Posterior vena cava (tissue), 2 donors: ENCODE data around the gene RNASE7. TPM values are rescaled to one million over a fixed set of nuclear protein-coding genes. Genes with fewer than 3 reads are reported as not detected.

Experiments used
- DNase-seq: peaks from one replicate; pipeline ENCODE4 v3.0.0-alpha.2; 2020; ENCODE audit warnings: low spot score
- intact Hi-C, 2 donors: fragments of 100-400 bp; cut with DNase I; formaldehyde crosslinking; loops; one replicate each; pipeline versions ENCODE4 v1.14.1 to v1.14.2; 2022 to 2023
- total RNA-seq, 2 donors: library from RNA; stranded (reverse); fragmentation: NEBNext Ultra II Directional; extraction: Animal tissue kit (Norgen Biotek cat#: 25700); gene quantifications; one replicate each; pipeline ENCODE4 v1.2.1, GENCODE V29; 2021
- donor health status: DM: yes; HTN: yes; CAD: no.
- donor health status: DM: yes; HTN: yes; CAD: no.

The RNASE7 gene
- total RNA-seq, 2 donors from 2014 or later = not detected

DNA sequence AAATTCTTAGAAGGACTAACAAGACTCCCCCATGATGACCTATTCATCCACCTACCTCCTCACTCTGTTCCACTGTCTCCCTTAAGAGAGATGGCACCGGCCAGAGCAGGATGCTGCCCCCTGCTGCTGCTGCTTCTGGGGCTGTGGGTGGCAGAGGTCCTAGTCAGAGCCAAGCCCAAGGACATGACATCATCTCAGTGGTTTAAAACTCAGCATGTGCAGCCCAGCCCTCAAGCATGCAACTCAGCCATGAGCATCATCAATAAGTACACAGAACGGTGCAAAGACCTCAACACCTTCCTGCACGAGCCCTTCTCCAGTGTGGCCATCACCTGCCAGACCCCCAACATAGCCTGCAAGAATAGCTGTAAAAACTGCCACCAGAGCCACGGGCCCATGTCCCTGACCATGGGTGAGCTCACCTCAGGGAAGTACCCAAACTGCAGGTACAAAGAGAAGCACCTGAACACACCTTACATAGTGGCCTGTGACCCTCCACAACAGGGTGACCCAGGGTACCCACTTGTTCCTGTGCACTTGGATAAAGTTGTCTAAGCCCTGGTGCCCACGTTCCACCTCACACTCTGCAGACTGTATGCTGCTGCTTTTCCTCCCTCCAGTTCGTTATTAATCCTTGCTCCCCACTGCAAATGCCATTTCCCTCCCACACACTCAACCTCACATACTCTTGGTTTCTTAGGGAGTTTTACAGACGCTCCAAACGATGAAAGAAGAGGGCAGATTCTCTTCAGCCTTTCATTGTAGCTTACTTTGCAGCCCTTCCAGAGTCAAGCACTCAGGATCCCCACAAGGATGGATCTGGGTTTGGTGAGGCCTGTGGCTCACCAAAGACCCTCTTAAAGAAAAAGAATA is 15.9 kb downstream of the RNASE7 start, which contains the start of gene RNASE8:
RNASE8 (plus strand) TSS at position 20 of the 873 bp plus-strand sequence; CDS start at position 91, 71 bp downstream.
- intact Hi-C loops = no loop called here
- no peak for DNase-seq

DNA sequence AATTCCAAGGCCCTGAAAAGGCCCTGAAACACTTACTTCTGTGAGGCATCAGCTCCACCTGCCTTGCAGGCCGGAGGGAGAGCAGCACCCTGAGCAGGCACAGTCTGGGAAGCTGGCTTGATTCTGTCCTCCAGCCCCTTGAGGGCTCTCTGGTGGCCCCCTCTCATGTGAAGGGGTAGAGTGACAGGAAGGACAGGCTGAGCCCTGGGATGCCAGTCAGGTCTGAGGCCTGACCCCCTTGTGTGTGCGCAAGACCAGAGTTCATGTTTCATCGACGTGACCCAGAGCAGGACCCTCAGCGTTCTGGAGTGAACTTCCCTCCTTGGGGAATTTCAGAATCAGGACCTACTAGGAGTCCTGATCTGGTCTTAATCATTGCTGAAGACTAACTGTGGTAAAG is 16.7 kb downstream of the RNASE7 start:
- intact Hi-C loops = no loop called here
- DNase-seq = no peak

DNA sequence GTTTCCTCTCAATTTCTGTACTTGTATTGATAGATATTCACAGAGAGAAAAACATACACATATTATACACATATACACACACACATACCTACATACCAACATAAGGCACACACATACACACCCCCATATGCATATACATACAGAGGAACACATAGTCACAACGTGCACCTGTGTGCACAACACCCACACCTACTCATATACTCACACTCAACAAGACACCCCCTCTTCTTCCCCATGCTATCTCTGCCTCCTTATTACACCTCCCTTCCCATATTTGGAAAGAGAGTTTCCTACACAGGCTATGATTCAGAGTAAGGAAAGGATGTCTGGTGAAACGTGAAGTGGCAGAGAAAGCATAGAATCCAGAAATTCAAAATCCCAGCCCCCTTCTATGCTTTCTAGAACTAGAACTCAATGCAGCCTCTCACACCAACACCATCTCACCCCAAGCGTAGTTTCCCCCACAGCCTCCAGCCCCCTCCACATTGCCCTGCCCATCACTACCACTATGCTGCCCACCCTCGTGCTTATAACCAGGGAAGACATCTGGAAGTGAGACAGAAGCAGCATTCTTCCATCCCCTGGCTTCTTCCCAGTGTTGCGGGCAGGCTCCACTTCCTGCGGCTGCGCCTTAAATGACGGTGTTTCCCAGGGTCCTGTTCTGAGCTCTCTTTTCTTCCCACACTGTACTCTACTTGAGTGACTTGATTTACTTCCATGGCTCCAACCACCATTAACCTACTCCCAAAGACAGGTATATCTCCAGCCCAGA is 17.9 kb downstream of the RNASE7 start:
- DNase-seq = no peak
- intact Hi-C loops = no loop called here

DNA sequence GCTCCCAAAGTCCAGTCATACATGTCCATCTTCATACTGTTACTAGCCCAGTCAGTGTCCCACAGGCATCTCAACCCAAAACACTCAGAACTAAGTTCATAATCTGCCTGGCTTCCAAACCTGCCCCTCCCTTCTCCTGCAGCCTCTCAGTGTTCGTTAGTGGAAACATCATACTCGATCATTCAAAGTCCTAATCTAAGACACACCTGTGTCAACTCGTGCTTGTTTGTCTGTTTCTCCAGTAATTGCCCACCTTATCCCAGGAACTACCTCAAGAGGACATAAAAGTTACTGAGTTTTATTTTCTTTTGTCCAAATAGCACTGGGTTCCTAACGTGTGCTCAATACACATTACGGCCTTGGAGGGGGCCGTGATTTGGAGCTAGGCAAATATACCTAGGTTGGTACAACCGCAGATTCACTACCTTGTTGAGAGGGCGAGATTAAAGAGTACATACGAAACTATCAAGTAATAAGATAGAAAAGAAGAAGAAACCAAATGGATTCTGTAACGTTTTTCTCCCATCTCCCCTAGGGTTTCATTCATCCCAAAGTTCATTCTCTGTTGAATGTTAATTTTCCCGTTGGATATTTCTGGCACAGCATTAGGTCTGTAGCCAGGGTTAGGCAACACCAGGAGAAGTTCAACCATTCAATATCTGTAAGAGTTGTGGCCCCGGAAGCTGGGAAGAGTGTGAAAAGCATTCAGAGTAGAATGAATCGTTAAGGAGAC is 18.6 kb downstream of the RNASE7 start:
- no peak for DNase-seq
- intact Hi-C loops = no loop called here

DNA sequence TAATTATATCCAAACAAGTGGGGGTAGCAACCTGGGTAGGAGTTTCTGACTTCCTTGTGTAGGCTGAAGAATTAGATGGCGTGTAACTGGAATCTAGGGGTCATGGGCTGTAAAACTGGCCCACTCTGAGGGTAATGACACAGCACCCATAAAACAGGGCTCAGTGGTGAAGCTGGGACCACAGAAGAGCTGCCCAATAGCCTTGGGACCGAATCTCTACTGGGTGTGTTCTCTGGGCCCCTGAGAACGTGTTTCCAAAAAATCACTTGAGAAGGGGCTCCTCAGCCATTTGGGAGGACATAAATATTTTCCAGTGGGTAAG is 19.1 kb downstream of the RNASE7 start:
- intact Hi-C loops = no loop called here
- no peak for DNase-seq

DNA sequence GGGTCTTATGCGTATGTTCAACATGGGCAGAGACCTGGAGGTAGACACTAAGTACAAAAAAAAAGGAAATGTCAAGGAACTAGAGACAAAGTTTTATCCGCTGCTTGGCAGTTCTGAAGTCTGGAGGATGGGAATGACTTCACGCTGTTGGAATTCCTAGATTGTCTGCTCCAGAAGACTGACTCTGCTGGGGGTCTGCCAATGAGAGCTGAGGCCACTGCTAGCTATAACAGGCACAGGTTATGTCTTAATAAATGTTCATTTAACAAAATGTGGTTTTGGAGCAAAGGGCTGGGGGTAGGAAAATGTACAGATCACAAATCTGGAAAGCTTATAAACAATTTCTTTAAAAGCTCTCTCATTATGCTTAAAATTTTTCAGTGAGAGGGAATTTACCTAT is 21.3 kb downstream of the RNASE7 start:
- intact Hi-C loops = no loop called here
- DNase-seq = no peak

DNA sequence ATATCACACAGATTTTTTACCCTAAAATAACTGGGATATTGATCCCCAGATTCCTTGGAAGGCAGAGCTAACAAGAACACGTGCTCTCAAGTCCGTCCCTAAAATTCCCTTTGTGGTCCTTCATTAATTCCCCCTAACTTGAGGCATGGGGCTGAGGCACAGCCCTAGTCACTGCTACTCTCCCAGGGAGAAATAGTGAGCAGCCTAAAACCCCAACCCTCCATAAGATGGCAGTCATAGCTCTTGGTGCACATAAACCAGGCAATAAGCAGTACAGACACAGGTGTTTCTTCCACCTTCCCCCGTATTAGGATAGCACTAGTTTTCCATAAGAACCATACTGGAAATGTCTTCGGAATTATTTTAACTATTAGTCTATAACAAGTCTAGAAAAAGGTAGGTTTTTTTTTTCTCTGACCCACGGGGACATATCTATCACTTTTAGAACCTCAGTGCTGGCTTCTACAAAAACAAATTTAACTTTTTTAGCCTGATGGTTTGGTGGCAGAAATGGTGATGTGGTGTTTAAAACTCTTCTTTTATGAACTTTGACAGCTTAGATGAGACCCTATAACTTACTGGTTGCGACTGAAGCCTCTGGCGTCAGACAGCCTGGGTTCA is 24.8 kb downstream of the RNASE7 start:
- intact Hi-C loops = loop anchor here in 1 of 2 donors (5.0 kb wide), 1 partner anchor 40 kb away; no protein-coding TSS in a partner anchor
- no peak for DNase-seq

- peak; percentile 88 for DNase-seq
- intact Hi-C loops = loop anchor here in 1 of 2 donors (5.0 kb wide), 1 partner anchor 39 kb away; no protein-coding TSS in a partner anchor
These were observed 26.6 kb downstream of the RNASE7 start for GRCh38 chr14:21068521-21069387.

- intact Hi-C loops = loop anchor here (5.0 kb wide), 1 partner anchor 38 kb away; no protein-coding TSS in a partner anchor
- DNase-seq = peak; percentile 87
These were observed 27.4 kb downstream of the RNASE7 start for GRCh38 chr14:21069388-21070082.

GRCh38 chr14:21070083-21070609 is 28.0 kb downstream of the RNASE7 start, which contains the start of gene ARHGEF40:
ARHGEF40 (plus strand) TSS chr14:21070304; CDS start chr14:21070397, 93 bp downstream.
- DNase-seq = peak; percentile 87
- intact Hi-C loops = loop anchor here in 1 of 2 donors (5.0 kb wide), 1 partner anchor 37 kb away; no protein-coding TSS in a partner anchor

DNA sequence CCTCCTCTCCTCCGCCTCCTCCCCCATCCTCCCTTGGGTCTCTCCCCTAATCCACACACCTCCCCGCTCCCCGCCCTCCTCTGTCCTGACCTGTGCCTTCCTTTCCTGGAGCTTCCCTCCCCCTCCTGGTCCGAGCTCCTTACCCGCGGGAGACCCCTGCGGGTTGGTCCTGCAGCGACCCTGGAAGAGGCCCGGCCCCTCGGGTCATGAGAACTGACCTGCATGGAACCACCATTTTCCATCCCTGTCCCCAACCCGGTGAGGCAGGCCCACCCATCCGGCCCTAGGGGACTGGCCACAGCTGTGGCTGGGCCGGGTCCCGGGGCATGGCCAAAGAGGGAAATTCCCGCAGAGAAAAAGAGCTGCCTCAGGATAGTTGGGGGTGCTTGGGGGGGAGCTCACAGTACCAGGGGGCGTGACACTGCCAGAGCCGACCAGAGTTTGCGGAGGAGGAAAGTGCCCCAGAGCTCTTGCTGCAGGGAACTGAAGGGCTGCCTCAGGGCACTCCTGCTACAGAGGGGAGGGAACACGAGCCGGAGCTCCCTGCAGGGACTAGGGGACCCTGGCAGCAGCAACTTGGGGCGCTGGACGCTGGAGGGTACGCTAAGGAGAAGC is 28.6 kb downstream of the RNASE7 start:
- intact Hi-C loops = loop anchor here in 1 of 2 donors (5.0 kb wide), 1 partner anchor 37 kb away; no protein-coding TSS in a partner anchor

GRCh38 chr14:21071225-21072030 is 29.3 kb downstream of the RNASE7 start:
- DNase-seq = peak; percentile 97
- intact Hi-C loops = loop anchor here in 1 of 2 donors (2.0 to 5.0 kb wide), 2 partner anchors 15 to 36 kb away; no protein-coding TSS in a partner anchor

More for the DNA sequence above, 28.6 kb downstream of the RNASE7 start:
- DNase-seq = peak; percentile 84

GRCh38 chr14:21072031-21072473 is 29.9 kb downstream of the RNASE7 start:
- no peak for DNase-seq
- intact Hi-C loops = loop anchor here in 1 of 2 donors (2.0 to 5.0 kb wide), 2 partner anchors 15 to 35 kb away; no protein-coding TSS in a partner anchor

- DNase-seq = no peak
- intact Hi-C loops = loop anchor here in 1 of 2 donors (2.0 to 5.0 kb wide), 2 partner anchors 14 to 34 kb away; no protein-coding TSS in a partner anchor
These were observed 30.7 kb downstream of the RNASE7 start for GRCh38 chr14:21072781-21073339.

DNA sequence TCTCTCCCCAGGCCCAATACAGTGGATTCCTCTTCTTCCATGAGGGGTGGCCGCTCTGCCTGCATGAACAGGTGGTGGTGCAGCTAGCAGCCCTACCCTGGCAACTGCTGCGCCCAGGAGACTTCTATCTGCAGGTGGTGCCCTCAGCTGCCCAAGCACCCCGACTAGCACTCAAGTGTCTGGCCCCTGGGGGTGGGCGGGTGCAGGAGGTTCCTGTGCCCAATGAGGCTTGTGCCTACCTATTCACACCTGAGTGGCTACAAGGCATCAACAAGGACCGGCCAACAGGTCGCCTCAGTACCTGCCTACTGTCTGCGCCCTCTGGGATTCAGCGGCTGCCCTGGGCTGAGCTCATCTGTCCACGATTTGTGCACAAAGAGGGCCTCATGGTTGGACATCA is 31.8 kb downstream of the RNASE7 start:
- intact Hi-C loops = loop anchor here (1.0 to 5.0 kb wide), 3 partner anchors 13 to 42 kb away; no protein-coding TSS in a partner anchor
- DNase-seq = no peak
